ENCODE data around the gene NDP. TPM values are rescaled to one million over a fixed set of nuclear protein-coding genes. Genes with fewer than 3 reads are reported as not detected.
A peak's percentile ranks its signal among the peaks of the same experiment; 100 is the strongest.

Gene NDP, protein sequence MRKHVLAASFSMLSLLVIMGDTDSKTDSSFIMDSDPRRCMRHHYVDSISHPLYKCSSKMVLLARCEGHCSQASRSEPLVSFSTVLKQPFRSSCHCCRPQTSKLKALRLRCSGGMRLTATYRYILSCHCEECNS
- polyA plus RNA-seq (2013, experiment 1 of 2): 0.26 TPM
- polyA plus RNA-seq (2013, experiment 2 of 2): 0.16 TPM

DNA sequence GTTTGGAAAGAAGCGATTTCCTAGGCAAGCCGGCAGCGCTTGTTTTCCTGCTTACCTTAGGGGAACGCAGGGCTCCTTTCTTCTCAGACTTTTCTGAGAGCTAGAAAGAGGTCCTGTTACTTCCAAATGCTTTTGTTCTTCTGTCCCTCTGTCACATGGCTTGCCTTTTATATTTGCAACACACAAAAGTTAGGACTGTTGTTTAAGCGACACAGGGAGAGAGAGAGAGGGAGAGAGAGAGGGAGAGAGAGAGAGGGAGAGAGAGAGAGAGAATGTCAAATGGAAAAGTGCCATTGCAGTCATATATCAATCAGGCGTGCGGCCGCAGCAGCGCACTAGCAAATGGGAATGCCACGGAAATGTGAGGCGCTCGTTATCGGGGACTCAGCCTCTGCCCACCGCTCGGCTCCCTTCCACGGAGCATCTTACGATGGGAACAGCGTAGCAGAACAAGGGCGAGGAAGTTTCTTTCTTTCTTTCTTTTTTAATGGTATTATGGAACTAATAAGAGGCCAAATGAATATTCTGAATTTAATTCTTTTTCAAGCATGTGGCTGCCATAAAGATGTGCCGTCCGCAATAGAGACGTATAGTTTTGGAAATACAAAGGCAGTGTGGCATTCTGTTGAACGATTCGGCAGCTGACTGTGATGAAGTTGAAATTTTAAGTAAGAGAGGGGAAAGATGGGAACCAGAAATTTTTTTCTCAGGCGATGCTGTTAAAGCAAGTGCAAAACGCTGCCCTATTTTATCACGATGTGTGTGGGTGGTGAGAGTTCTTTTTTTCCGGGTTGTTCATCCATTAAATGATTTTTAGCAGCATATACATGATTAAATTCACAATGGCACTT is at the start of gene NDP:
TSS of gene NDP (minus strand) at position 142 of the 851 bp plus-strand sequence. CDS start 14,745 bp downstream, outside the sequence.
- Histone ChIP-seq H3K23ac (ENCODE audit: low read length in 2 of 2) (no peak within 1 kb of the TSS), H4K8ac (ENCODE audit: low read length) (no peak within 1 kb of the TSS), H3K9me3 (ENCODE audit: control insufficient read depth, low read length) (no peaks in the 10 kb centered on the region), H2BK12ac (ENCODE audit: low read length in 2 of 2) (no peak within 1 kb of the TSS), H3K79me1 (replicated peaks; ENCODE audit: low read length, poor library complexity, severe bottlenecking) (no peaks in the 10 kb centered on the region), H3K27ac (ENCODE audit: low read length, poor library complexity, severe bottlenecking) (no peak within 1 kb of the TSS), H2BK15ac (ENCODE audit: low read depth, poor library complexity, severe bottlenecking) (no peak within 1 kb of the TSS), H3K4me3 (ENCODE audit: insufficient read depth in 1 of 2, low read depth in 1 of 2, low read length in 2 of 2) (peak within 1 kb of the TSS; percentile 39 to 73), H3K27me3 (ENCODE audit: control insufficient read depth in 1 of 2, insufficient read depth in 1 of 2, low read length in 2 of 2) (peaks cover 5 to 31% of the 10 kb centered on the region in 2 experiments), H3K18ac (ENCODE audit: low read depth in 1 of 2, low read length in 2 of 2) (no peak within 1 kb of the TSS), H3K4ac (ENCODE audit: low read depth in 1 of 2, low read length in 2 of 2) (no peak within 1 kb of the TSS), H2BK120ac (ENCODE audit: low read depth, low read length) (no peak within 1 kb of the TSS), H3K14ac (ENCODE audit: low read length in 2 of 2) (no peak within 1 kb of the TSS), H3K36me3 (ENCODE audit: control insufficient read depth in 1 of 2, insufficient read depth in 2 of 2, low read depth in 1 of 2, low read length in 2 of 2) (no peaks in the 10 kb centered on the region), H4K91ac (ENCODE audit: low read length) (no peak within 1 kb of the TSS), H2AFZ (ENCODE audit: low read depth, low read length) (no peak within 1 kb of the TSS), H3K4me2 (ENCODE audit: low read length, poor library complexity, severe bottlenecking) (peak within 1 kb of the TSS; percentile 84), H3K9ac (ENCODE audit: low read length) (peak within 1 kb of the TSS; percentile 68), H3K4me1 (ENCODE audit: control insufficient read depth, insufficient read depth, low read depth, low read length) (no peaks in the 10 kb centered on the region), H2BK5ac (ENCODE audit: low read depth, low read length, poor library complexity, severe bottlenecking) (no peak within 1 kb of the TSS), H2AK5ac (ENCODE audit: low read length, severe bottlenecking) (no peak within 1 kb of the TSS)
- no peak for DNase-seq
- WGBS: 12% methylated on average over 19 of the region's 28 CpGs

DNA sequence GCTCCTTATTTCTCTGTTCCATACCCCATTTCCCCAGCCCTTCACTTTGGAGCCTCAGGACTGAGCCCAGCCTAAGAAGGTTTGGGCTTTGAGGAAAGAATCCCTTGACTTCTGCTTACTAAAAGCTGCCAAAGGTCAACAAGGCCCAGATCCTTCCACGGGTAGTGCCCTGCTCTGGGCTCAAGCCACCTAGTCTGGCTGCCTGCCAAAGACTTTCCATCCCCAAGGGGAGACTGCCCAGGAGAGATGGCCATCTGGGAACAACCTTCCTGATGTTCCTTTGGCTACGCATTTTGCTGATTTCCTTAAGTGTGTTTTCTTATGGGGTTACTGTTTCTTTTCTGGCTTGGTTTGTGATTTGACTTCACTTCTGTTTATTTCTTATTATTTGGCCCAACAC is 49.8 kb upstream of the NDP start:
- no peak overlapping the region for H3K18ac ChIP-seq (ENCODE audit: low read depth in 1 of 2, low read length in 2 of 2)
- H2BK120ac ChIP-seq (ENCODE audit: low read depth, low read length): no peak overlapping the region
- no peaks in the 10 kb centered on the region for H3K4me1 ChIP-seq (ENCODE audit: control insufficient read depth, insufficient read depth, low read depth, low read length)
- no peak overlapping the region for H2BK12ac ChIP-seq (ENCODE audit: low read length in 2 of 2)
- H4K8ac ChIP-seq (ENCODE audit: low read length): no peak overlapping the region
- H3K36me3 ChIP-seq (ENCODE audit: control insufficient read depth in 1 of 2, insufficient read depth in 2 of 2, low read depth in 1 of 2, low read length in 2 of 2): no peaks in the 10 kb centered on the region
- H3K4me2 ChIP-seq (ENCODE audit: low read length, poor library complexity, severe bottlenecking): no peak overlapping the region
- no peak overlapping the region for H2AK5ac ChIP-seq (ENCODE audit: low read length, severe bottlenecking)
- WGBS: 44% methylated on average over 1 of the region's 2 CpGs
- H3K4me3 ChIP-seq (ENCODE audit: insufficient read depth in 1 of 2, low read depth in 1 of 2, low read length in 2 of 2): no peak overlapping the region
- H4K91ac ChIP-seq (ENCODE audit: low read length): no peak overlapping the region
- H3K9me3 ChIP-seq (ENCODE audit: control insufficient read depth, low read length): no peaks in the 10 kb centered on the region
- no peak overlapping the region for H3K9ac ChIP-seq (ENCODE audit: low read length)
- DNase-seq: no peak
- H2BK15ac ChIP-seq (ENCODE audit: low read depth, poor library complexity, severe bottlenecking): no peak overlapping the region
- H3K27ac ChIP-seq (ENCODE audit: low read length, poor library complexity, severe bottlenecking): no peak overlapping the region
- H2AFZ ChIP-seq (ENCODE audit: low read depth, low read length): no peak overlapping the region
- H3K79me1 ChIP-seq (replicated peaks; ENCODE audit: low read length, poor library complexity, severe bottlenecking): no peaks in the 10 kb centered on the region
- no peak overlapping the region for H2BK5ac ChIP-seq (ENCODE audit: low read depth, low read length, poor library complexity, severe bottlenecking)
- peaks cover 0 to 3% of the 10 kb centered on the region in 2 experiments for H3K27me3 ChIP-seq (ENCODE audit: control insufficient read depth in 1 of 2, insufficient read depth in 1 of 2, low read length in 2 of 2)
- H3K14ac ChIP-seq (ENCODE audit: low read length in 2 of 2): no peak overlapping the region
- no peak overlapping the region for H3K23ac ChIP-seq (ENCODE audit: low read length in 2 of 2)
- no peak overlapping the region for H3K4ac ChIP-seq (ENCODE audit: low read depth in 1 of 2, low read length in 2 of 2)

- Histone ChIP-seq H2AFZ (ENCODE audit: low read depth, low read length) (no peak overlapping the region), H3K14ac (ENCODE audit: low read length in 2 of 2) (no peak overlapping the region), H3K23ac (ENCODE audit: low read length in 2 of 2) (no peak overlapping the region), H2BK5ac (ENCODE audit: low read depth, low read length, poor library complexity, severe bottlenecking) (no peak overlapping the region), H3K27me3 (ENCODE audit: control insufficient read depth in 1 of 2, insufficient read depth in 1 of 2, low read length in 2 of 2) (peaks cover 0 to 10% of the 10 kb centered on the region in 2 experiments), H4K8ac (ENCODE audit: low read length) (no peak overlapping the region), H3K4me2 (ENCODE audit: low read length, poor library complexity, severe bottlenecking) (no peak overlapping the region), H3K4ac (ENCODE audit: low read depth in 1 of 2, low read length in 2 of 2) (no peak overlapping the region), H3K4me3 (ENCODE audit: insufficient read depth in 1 of 2, low read depth in 1 of 2, low read length in 2 of 2) (no peak overlapping the region), H4K91ac (ENCODE audit: low read length) (no peak overlapping the region), H3K36me3 (ENCODE audit: control insufficient read depth in 1 of 2, insufficient read depth in 2 of 2, low read depth in 1 of 2, low read length in 2 of 2) (no peaks in the 10 kb centered on the region), H2BK15ac (ENCODE audit: low read depth, poor library complexity, severe bottlenecking) (no peak overlapping the region), H3K9me3 (ENCODE audit: control insufficient read depth, low read length) (no peaks in the 10 kb centered on the region), H3K79me1 (replicated peaks; ENCODE audit: low read length, poor library complexity, severe bottlenecking) (no peaks in the 10 kb centered on the region), H2AK5ac (ENCODE audit: low read length, severe bottlenecking) (no peak overlapping the region), H3K4me1 (ENCODE audit: control insufficient read depth, insufficient read depth, low read depth, low read length) (no peaks in the 10 kb centered on the region), H2BK12ac (ENCODE audit: low read length in 2 of 2) (no peak overlapping the region), H3K27ac (ENCODE audit: low read length, poor library complexity, severe bottlenecking) (no peak overlapping the region), H3K18ac (ENCODE audit: low read depth in 1 of 2, low read length in 2 of 2) (no peak overlapping the region), H2BK120ac (ENCODE audit: low read depth, low read length) (no peak overlapping the region), H3K9ac (ENCODE audit: low read length) (no peak overlapping the region)
- peak; percentile 36 for DNase-seq
- WGBS: no CpG with 5 or more reads among the region's 2 CpGs
These were observed 47.5 kb upstream of the NDP start for GRCh38 chrX:44020693-44021092.

- Histone ChIP-seq H2AFZ (ENCODE audit: low read depth, low read length) (no peak overlapping the region), H3K23ac (ENCODE audit: low read length in 2 of 2) (no peak overlapping the region), H4K91ac (ENCODE audit: low read length) (no peak overlapping the region), H2BK120ac (ENCODE audit: low read depth, low read length) (no peak overlapping the region), H2BK12ac (ENCODE audit: low read length in 2 of 2) (no peak overlapping the region), H3K14ac (ENCODE audit: low read length in 2 of 2) (no peak overlapping the region), H3K27me3 (ENCODE audit: control insufficient read depth in 1 of 2, insufficient read depth in 1 of 2, low read length in 2 of 2) (peaks cover 0 to 10% of the 10 kb centered on the region in 2 experiments), H3K4me2 (ENCODE audit: low read length, poor library complexity, severe bottlenecking) (no peak overlapping the region), H3K4me3 (ENCODE audit: insufficient read depth in 1 of 2, low read depth in 1 of 2, low read length in 2 of 2) (no peak overlapping the region), H3K4me1 (ENCODE audit: control insufficient read depth, insufficient read depth, low read depth, low read length) (no peaks in the 10 kb centered on the region), H3K18ac (ENCODE audit: low read depth in 1 of 2, low read length in 2 of 2) (no peak overlapping the region), H2BK15ac (ENCODE audit: low read depth, poor library complexity, severe bottlenecking) (no peak overlapping the region), H4K8ac (ENCODE audit: low read length) (no peak overlapping the region), H2BK5ac (ENCODE audit: low read depth, low read length, poor library complexity, severe bottlenecking) (no peak overlapping the region), H2AK5ac (ENCODE audit: low read length, severe bottlenecking) (no peak overlapping the region), H3K4ac (ENCODE audit: low read depth in 1 of 2, low read length in 2 of 2) (no peak overlapping the region), H3K9ac (ENCODE audit: low read length) (no peak overlapping the region), H3K36me3 (ENCODE audit: control insufficient read depth in 1 of 2, insufficient read depth in 2 of 2, low read depth in 1 of 2, low read length in 2 of 2) (no peaks in the 10 kb centered on the region), H3K79me1 (replicated peaks; ENCODE audit: low read length, poor library complexity, severe bottlenecking) (no peaks in the 10 kb centered on the region), H3K27ac (ENCODE audit: low read length, poor library complexity, severe bottlenecking) (no peak overlapping the region), H3K9me3 (ENCODE audit: control insufficient read depth, low read length) (no peaks in the 10 kb centered on the region)
- WGBS: 100% methylated on average over 2 of the region's 3 CpGs
- no peak for DNase-seq
These were observed 46.7 kb upstream of the NDP start for GRCh38 chrX:44019911-44020310.
